ENCODE results near the gene CENPT. TPM values are rescaled to one million over a fixed set of nuclear protein-coding genes. Genes with fewer than 3 reads are reported as not detected.

Gene CENPT
- total and polyA plus RNA-seq, 2 donors (not counting 3 experiments of a cell fraction or from before 2014, with no cell fraction given) = 60.3 to 61.3 TPM

GRCh38 chr16:67860589-67861398, 13.3 kb upstream of the CENPT start:
- H3K9me3 ChIP-seq (replicated peaks; ENCODE audit: control insufficient read depth, insufficient read depth, low read length) = no peaks in the 10 kb centered on the region
- no peak for TF ChIP-seq POLR2AphosphoS5 (IDR thresholded peaks at IDR 0.05; ENCODE audit: insufficient read depth, low read depth, low read length)
- no peak for TF ChIP-seq CTCF (IDR thresholded peaks at IDR 0.05; ENCODE audit: extremely low read depth in 1 of 2, insufficient read depth in 1 of 2, low read depth in 1 of 2, low read length in 2 of 2)
- no peak for TF ChIP-seq MAX (IDR thresholded peaks at IDR 0.05; ENCODE audit: insufficient read depth, insufficient read length)
- no peak for TF ChIP-seq MYC (IDR thresholded peaks at IDR 0.05; ENCODE audit: low read depth, low read length)
- no peak for TF ChIP-seq EZH2 (IDR thresholded peaks at IDR 0.05; ENCODE audit: borderline replicate concordance, low read depth, low read length, severe bottlenecking)
- no peak for TF ChIP-seq POLR2A (IDR thresholded peaks at IDR 0.05; ENCODE audit: low read depth, low read length)
- TF ChIP-seq JUN (IDR thresholded peaks at IDR 0.05; ENCODE audit: borderline replicate concordance, insufficient read depth, insufficient read length, low read depth) = no peak
- no peak for TF ChIP-seq GATA2 (IDR thresholded peaks at IDR 0.05; ENCODE audit: insufficient read depth, insufficient read length, low read depth, low read length)
- TF ChIP-seq FOS (IDR thresholded peaks at IDR 0.05; ENCODE audit: borderline replicate concordance, insufficient read depth, low read length) = no peak
- no peaks in the 10 kb centered on the region for H3K27me3 ChIP-seq (ENCODE audit: control insufficient read depth in 2 of 2, insufficient read depth in 2 of 2, low read length in 2 of 2)
- no peaks in the 10 kb centered on the region for H3K9me1 ChIP-seq (replicated peaks; ENCODE audit: control insufficient read depth, extremely low read depth, insufficient read depth, low read length)
- CTCF ChIA-PET = interaction anchor here (1.6 kb wide), 1 partner anchor 11 kb away, joined by 7 read pairs; no protein-coding TSS in a partner anchor
- FAIRE-seq (peak; percentile 28), DNase-seq (ENCODE audit: low read depth, low spot score) (no peak)
- H3K27ac ChIP-seq (ENCODE audit: insufficient read depth, low read depth, low read length) = no peak overlapping the region
- H3K4me3 ChIP-seq (replicated peaks in 1 of 3; ENCODE audit: insufficient read depth in 1 of 3, low read depth in 1 of 3, low read length in 3 of 3) = no peak overlapping the region
- no peak overlapping the region for H3K9ac ChIP-seq (replicated peaks; ENCODE audit: extremely low read depth, insufficient read depth, low read length)
- H3K79me2 ChIP-seq (ENCODE audit: control insufficient read depth, insufficient read depth, low read length) = peaks cover 82% of the 10 kb centered on the region
- H2AFZ ChIP-seq (ENCODE audit: low read depth, low read length) = no peak overlapping the region
- H3K36me3 ChIP-seq (ENCODE audit: control insufficient read depth in 2 of 2, extremely low read depth in 1 of 2, insufficient read depth in 2 of 2, low read length in 2 of 2) = peaks cover 2 to 31% of the 10 kb centered on the region in 2 experiments
- POLR2A ChIA-PET = no interaction called here
- no TSS peak for BruUV-seq (replicated peaks)
- peaks cover 9% of the 10 kb centered on the region for H3K4me1 ChIP-seq (ENCODE audit: control insufficient read depth, extremely low read depth, insufficient read depth, low read length)
- intact Hi-C loops (cut with micrococcal nuclease) = no loop called here
- H3K4me2 ChIP-seq (ENCODE audit: insufficient read depth, low read length) = no peak overlapping the region
- H4K20me1 ChIP-seq (replicated peaks; ENCODE audit: control insufficient read depth, extremely low read depth, insufficient read depth, low read length) = peaks cover 2% of the 10 kb centered on the region
- dilution Hi-C loops (cut with MboI; ENCODE audit: extremely low pct_ligation_motif_present, low sequenced_read_pairs) = no loop called here
